OCI-LY7 (cell line): ENCODE measurements around the gene CCDC178. TPM values are rescaled to one million over a fixed set of nuclear protein-coding genes. Genes with fewer than 3 reads are reported as not detected.

Source experiments
- BruUV-seq: library from RNA; stranded (reverse); fragments of 400-500 nt; replicated peaks from 2 replicates; lab custom pipeline; 2021; lab: Mats Ljungman, UMichigan
- CTCF ChIA-PET: fragments of 300-600 bp; sonication (Branson Sonifier 250); formaldehyde crosslinking; loops from one replicate; lab custom pipeline; 2022; ENCODE audit warnings: antibody characterized with exemption; ENCODE audit not compliant: unreplicated experiment; lab: Charles Lee
- POLR2A ChIA-PET: fragments of 300-600 bp; sonication (Branson Sonifier 250); formaldehyde crosslinking; loops from one replicate; lab custom pipeline; 2022; ENCODE audit warnings: antibody characterized with exemption; lab: Charles Lee
- DNase-seq: peaks from one replicate; pipeline ENCODE4 v3.0.0-alpha.2; 2015; ENCODE audit warnings: low spot score
- H2AFZ ChIP-seq: fragments of 200-600 bp; sonication (generic), shearing (Covaris generic); 2 replicates; pipeline ENCODE4 v1.6.1; 2014; ENCODE audit warnings: mild to moderate bottlenecking, antibody characterized with exemption, low read length, moderate library complexity
- H3K27ac ChIP-seq: fragments of 200-600 bp; sonication (generic); 2 replicates; pipeline ENCODE4 v1.5.1; 2014; ENCODE audit warnings: mixed run types, low read depth, mild to moderate bottlenecking, moderate library complexity, low read length, inconsistent platforms; ENCODE audit not compliant: poor library complexity, severe bottlenecking
- H3K36me3 ChIP-seq: fragments of 200-600 bp; sonication (generic); 2 replicates; pipeline ENCODE4 v1.6.1; 2014; ENCODE audit warnings: mild to moderate bottlenecking, antibody characterized with exemption, low read length, moderate library complexity, mixed read lengths; ENCODE audit not compliant: insufficient read depth
- H3K4me1 ChIP-seq: fragments of 200-600 bp; sonication (generic); 2 replicates; pipeline ENCODE4 v1.5.1; 2014; ENCODE audit warnings: mild to moderate bottlenecking, low read length; ENCODE audit not compliant: insufficient read depth, poor library complexity, severe bottlenecking
- H3K4me2 ChIP-seq: fragments of 200-600 bp; sonication (generic); 2 replicates; pipeline ENCODE4 v1.6.1; 2014; ENCODE audit warnings: mild to moderate bottlenecking, low read length
- H3K4me3 ChIP-seq: fragments of 200-600 bp; sonication (generic); 2 replicates; pipeline ENCODE4 v1.5.1; 2014; ENCODE audit warnings: mild to moderate bottlenecking, low read depth, low read length; ENCODE audit not compliant: poor library complexity, severe bottlenecking
- H3K79me2 ChIP-seq: fragments of 200-600 bp; sonication (generic); 2 replicates; pipeline ENCODE4 v1.6.1; 2016; ENCODE audit warnings: low read depth, mild to moderate bottlenecking, low read length, moderate library complexity, mixed read lengths; ENCODE audit not compliant: insufficient read depth
- H3K9me2 ChIP-seq: fragments of 200-600 bp; sonication (generic); 2 replicates; pipeline ENCODE4 v1.6.1; 2016; ENCODE audit warnings: mild to moderate bottlenecking, low read length, mixed read lengths; ENCODE audit not compliant: insufficient read depth
- H3K9me3 ChIP-seq: fragments of 200-600 bp; sonication (generic); 2 replicates; pipeline ENCODE4 v1.6.1; 2014; ENCODE audit warnings: mild to moderate bottlenecking, mixed run types, low read length, mixed read lengths
- H4K20me1 ChIP-seq: fragments of 200-600 bp; sonication (generic); 2 replicates; pipeline ENCODE4 v1.6.1; 2014; ENCODE audit warnings: mild to moderate bottlenecking, antibody characterized with exemption, low read length, moderate library complexity, mixed read lengths; ENCODE audit not compliant: insufficient read depth
- CTCF ChIP-seq: fragments of 200-600 bp; sonication (generic); conservative IDR thresholded peaks from 2 replicates; pipeline ENCODE4 v1.5.1; 2014; ENCODE audit warnings: mild to moderate bottlenecking, antibody characterized with exemption, low read length, moderate library complexity, mixed read lengths
- EZH2phosphoT487 ChIP-seq: fragments of 200-600 bp; sonication (generic); IDR thresholded peaks from 2 replicates; pipeline ENCODE4 v1.6.1; 2018; ENCODE audit warnings: low read depth, borderline replicate concordance, mild to moderate bottlenecking, mixed run types, antibody characterized with exemption, low read length, moderate library complexity, mixed read lengths
- intact Hi-C: fragments of 100-400 bp; cut with micrococcal nuclease; formaldehyde crosslinking; loops from one replicate; pipeline ENCODE4 v1.10.0; 2022; ENCODE audit not compliant: unreplicated experiment
- total RNA-seq, 2 experiments: library from RNA; depleted of rRNA in 1 of 2; stranded (reverse); fragments of >200 nt in 1 of 2; shearing (Covaris generic) in 1 of 2; gene quantifications; 2 replicates each; pipeline ENCODE4 v1.2.3, GENCODE V29; 2014 to 2022

Gene CCDC178
- total RNA-seq, 2 experiments from 2014 or later = not detected

- H4K20me1 ChIP-seq = no peaks in the 10 kb centered on the region
- H3K36me3 ChIP-seq = no peaks in the 10 kb centered on the region
- no peak overlapping the region for H3K27ac ChIP-seq
- intact Hi-C loops = no loop called here
- no peak overlapping the region for H3K4me2 ChIP-seq
- ChIA-PET POLR2A (interaction anchor here (0.7 kb wide), 1 partner anchor 764 kb away, joined by 3 read pairs; no protein-coding TSS in a partner anchor), CTCF (no interaction called here)
- TF ChIP-seq CTCF (no peak), EZH2phosphoT487 (no peak)
- DNase-seq = no peak
- H3K79me2 ChIP-seq = no peaks in the 10 kb centered on the region
- no peak overlapping the region for H2AFZ ChIP-seq
- no peaks in the 10 kb centered on the region for H3K9me2 ChIP-seq
- no peaks in the 10 kb centered on the region for H3K9me3 ChIP-seq
- BruUV-seq = no TSS peak
- no peaks in the 10 kb centered on the region for H3K4me1 ChIP-seq
- H3K4me3 ChIP-seq = no peak overlapping the region
These were observed 245.7 kb downstream of the CCDC178 start for GRCh38 chr18:33194793-33195192.

GRCh38 chr18:33184958-33185357 is 255.6 kb downstream of the CCDC178 start:
- H3K79me2 ChIP-seq = no peaks in the 10 kb centered on the region
- intact Hi-C loops = loop anchor here (5.0 kb wide), 1 partner anchor 473 kb away; no protein-coding TSS in a partner anchor
- no peak overlapping the region for H3K27ac ChIP-seq
- no peak overlapping the region for H3K4me3 ChIP-seq
- no peaks in the 10 kb centered on the region for H3K36me3 ChIP-seq
- H3K4me2 ChIP-seq = no peak overlapping the region
- TF ChIP-seq CTCF (peak; percentile 25; the same call in 1 of the 2 replicates), EZH2phosphoT487 (no peak)
- no peaks in the 10 kb centered on the region for H3K9me2 ChIP-seq
- POLR2A ChIA-PET = interaction anchor here (0.8 kb wide), 1 partner anchor 73 kb away, joined by 3 read pairs; no protein-coding TSS in a partner anchor
- no TSS peak for BruUV-seq
- no peaks in the 10 kb centered on the region for H3K9me3 ChIP-seq
- no peak overlapping the region for H2AFZ ChIP-seq
- no peaks in the 10 kb centered on the region for H3K4me1 ChIP-seq
- no peak for DNase-seq
- CTCF ChIA-PET = no interaction called here
- H4K20me1 ChIP-seq = no peaks in the 10 kb centered on the region

- no peak for DNase-seq
- TF ChIP-seq EZH2phosphoT487 (no peak), CTCF (no peak)
- no peaks in the 10 kb centered on the region for H3K4me1 ChIP-seq
- ChIA-PET POLR2A (no interaction called here), CTCF (no interaction called here)
- H3K4me3 ChIP-seq = no peak overlapping the region
- intact Hi-C loops = loop anchor here (5.0 kb wide), 1 partner anchor 472 kb away; no protein-coding TSS in a partner anchor
- no peak overlapping the region for H3K4me2 ChIP-seq
- no peaks in the 10 kb centered on the region for H4K20me1 ChIP-seq
- H3K9me2 ChIP-seq = no peaks in the 10 kb centered on the region
- no peak overlapping the region for H2AFZ ChIP-seq
- no peaks in the 10 kb centered on the region for H3K79me2 ChIP-seq
- no peak overlapping the region for H3K27ac ChIP-seq
- no peaks in the 10 kb centered on the region for H3K9me3 ChIP-seq
- no TSS peak for BruUV-seq
- H3K36me3 ChIP-seq = no peaks in the 10 kb centered on the region
These were observed 256.3 kb downstream of the CCDC178 start for GRCh38 chr18:33184175-33184574.
